IMR-90 (cell line): ENCODE data around the gene AUTS2. TPM values are rescaled to one million over a fixed set of nuclear protein-coding genes. Genes with fewer than 3 reads are reported as not detected.

Source experiments
- ATAC-seq: fragments of 200-7000 bp; cut with Tn5 transposase; 2 replicates; pipeline ENCODE4 v1.9.1; 2020; ENCODE audit warnings: low read depth, mild to moderate bottlenecking, moderate library complexity
- BruUV-seq: library from RNA; stranded (reverse); fragments of 400-500 nt; replicated peaks from 2 replicates; lab custom pipeline; 2021; lab: Mats Ljungman, UMichigan
- CTCF ChIA-PET: fragments of 300-600 bp; formaldehyde crosslinking; extraction: SDS; loops from one replicate; lab custom pipeline; 2021; ENCODE audit warnings: antibody characterized with exemption; lab: Yijun Ruan, JAX
- POLR2A ChIA-PET: fragments of 300-600 bp; sonication (Branson Sonifier 250); formaldehyde crosslinking; loops from one replicate; lab custom pipeline; 2022; ENCODE audit warnings: antibody characterized with exemption; ENCODE audit not compliant: unreplicated experiment; lab: Charles Lee
- DNase-seq: peaks from one replicate; pipeline ENCODE4 v3.0.0; 2013
- H2AFZ ChIP-seq: replicated peaks from 2 replicates; pipeline ENCODE3; 2013; ENCODE audit warnings: low read length, mild to moderate bottlenecking; ENCODE audit not compliant: poor library complexity
- H2AK5ac ChIP-seq: 2 replicates; pipeline ENCODE4 v1.6.1; 2013; ENCODE audit warnings: low read depth, low read length, inconsistent platforms
- H2AK9ac ChIP-seq: replicated peaks from 2 replicates; pipeline ENCODE3; 2013; ENCODE audit warnings: mild to moderate bottlenecking, low read depth, low read length, moderate library complexity; ENCODE audit not compliant: poor library complexity
- H2BK120ac ChIP-seq: 2 replicates; pipeline ENCODE4 v1.6.1; 2013; ENCODE audit warnings: low read depth, low read length, inconsistent platforms
- H2BK15ac ChIP-seq: 3 replicates; pipeline ENCODE4 v1.6.1; 2013; ENCODE audit warnings: low read depth, low read length, inconsistent platforms
- H2BK20ac ChIP-seq: 2 replicates; pipeline ENCODE4 v1.6.1; 2013; ENCODE audit warnings: low read depth, mild to moderate bottlenecking, inconsistent platforms, low read length, moderate library complexity
- H2BK5ac ChIP-seq: 2 replicates; pipeline ENCODE4 v1.6.1; 2013; ENCODE audit warnings: mild to moderate bottlenecking, low read depth, low read length, inconsistent platforms; ENCODE audit not compliant: poor library complexity, severe bottlenecking
- H3K14ac ChIP-seq: replicated peaks from 2 replicates; pipeline ENCODE4 v1.6.1; 2013; ENCODE audit warnings: low read depth, low read length, inconsistent platforms
- H3K18ac ChIP-seq: 2 replicates; pipeline ENCODE4 v1.6.1; 2013; ENCODE audit warnings: low read depth, low read length, control low read depth
- H3K23ac ChIP-seq: 2 replicates; pipeline ENCODE4 v1.6.1; 2013; ENCODE audit warnings: low read depth, low read length, inconsistent platforms
- H3K27ac ChIP-seq: 2 replicates; pipeline ENCODE4 v1.5.1; 2013; ENCODE audit warnings: mild to moderate bottlenecking, control low read depth, low read length; ENCODE audit not compliant: insufficient read depth
- H3K27me3 ChIP-seq: 2 replicates; pipeline ENCODE4 v1.6.1; 2013; ENCODE audit warnings: low read length; ENCODE audit not compliant: control insufficient read depth, insufficient read depth
- H3K36me3 ChIP-seq: 2 replicates; pipeline ENCODE4 v1.6.1; 2013; ENCODE audit warnings: low read length, mixed read lengths; ENCODE audit not compliant: control insufficient read depth, insufficient read depth
- H3K4ac ChIP-seq: 2 replicates; pipeline ENCODE4 v1.6.1; 2013; ENCODE audit warnings: low read depth, low read length, inconsistent platforms
- H3K4me1 ChIP-seq: 2 replicates; pipeline ENCODE4 v1.6.1; 2013; ENCODE audit warnings: low read length, mixed read lengths; ENCODE audit not compliant: control insufficient read depth, insufficient read depth
- H3K4me2 ChIP-seq: 2 replicates; pipeline ENCODE4 v1.6.1; 2013; ENCODE audit warnings: low read depth, mild to moderate bottlenecking, control low read depth, low read length, moderate library complexity
- H3K4me3 ChIP-seq: 2 replicates; pipeline ENCODE4 v1.5.1; 2013; ENCODE audit warnings: low read depth, mild to moderate bottlenecking, control low read depth, low read length, moderate library complexity; ENCODE audit not compliant: insufficient read depth
- H3K56ac ChIP-seq: 2 replicates; pipeline ENCODE4 v1.6.1; 2013; ENCODE audit warnings: low read length, inconsistent platforms; ENCODE audit not compliant: insufficient read depth; ENCODE audit errors: extremely low read depth
- H3K79me1 ChIP-seq, 2 experiments: 2 replicates each; pipeline ENCODE4 v1.6.1; 2013; ENCODE audit warnings: low read length in 2 of 2, inconsistent platforms in 1 of 2, low read depth in 1 of 2
- H3K9ac ChIP-seq: 2 replicates; pipeline ENCODE4 v1.6.1; 2013; ENCODE audit warnings: low read depth, low read length, control low read depth
- H3K9me1 ChIP-seq: 2 replicates; pipeline ENCODE4 v1.6.1; 2013; ENCODE audit warnings: low read length, inconsistent platforms; ENCODE audit not compliant: insufficient read depth
- H3K9me3 ChIP-seq: 2 replicates; pipeline ENCODE4 v1.6.1; 2013; ENCODE audit warnings: low read length; ENCODE audit not compliant: control insufficient read depth, insufficient read depth
- H4K20me1 ChIP-seq: 2 replicates; pipeline ENCODE4 v1.6.1; 2013; ENCODE audit warnings: low read length, inconsistent platforms; ENCODE audit not compliant: insufficient read depth
- H4K5ac ChIP-seq: 2 replicates; pipeline ENCODE4 v1.6.1; 2013; ENCODE audit warnings: mild to moderate bottlenecking, low read depth, low read length, control low read depth
- H4K8ac ChIP-seq, 2 experiments: 2 replicates each; pipeline ENCODE4 v1.6.1; 2013; ENCODE audit warnings: low read depth in 2 of 2, low read length in 2 of 2, control low read depth in 1 of 2, inconsistent platforms in 1 of 2
- H4K91ac ChIP-seq: 2 replicates; pipeline ENCODE4 v1.6.1; 2013; ENCODE audit warnings: low read depth, low read length, inconsistent platforms; ENCODE audit not compliant: insufficient read depth
- BHLHE40 ChIP-seq: fragments of 150-350 bp; IDR thresholded peaks from 2 replicates; pipeline ENCODE4 v1.6.1; 2016; ENCODE audit warnings: mild to moderate bottlenecking, low read depth, low read length
- CEBPB ChIP-seq: IDR thresholded peaks from 2 replicates; pipeline ENCODE4 v1.6.1; 2012; ENCODE audit warnings: low read depth, low read length, improper control_type of control experiment
- CHD1 ChIP-seq: IDR thresholded peaks from 2 replicates; pipeline ENCODE4 v1.6.1; 2012; ENCODE audit warnings: low read depth, low read length, improper control_type of control experiment
- FOS ChIP-seq: fragments of 150-350 bp; IDR thresholded peaks from 2 replicates; pipeline ENCODE4 v1.6.1; 2016; ENCODE audit warnings: low read depth, low read length
- MAFK ChIP-seq: IDR thresholded peaks from 2 replicates; pipeline ENCODE4 v1.6.1; 2012; ENCODE audit warnings: low read depth, low read length, improper control_type of control experiment
- MAZ ChIP-seq: IDR thresholded peaks from 2 replicates; pipeline ENCODE4 v1.6.1; 2012; ENCODE audit warnings: low read depth, mild to moderate bottlenecking, low read length, improper control_type of control experiment, moderate library complexity, borderline replicate concordance
- MXI1 ChIP-seq: IDR thresholded peaks from 2 replicates; pipeline ENCODE4 v1.6.1; 2012; ENCODE audit warnings: low read depth, mild to moderate bottlenecking, low read length, moderate library complexity, borderline replicate concordance
- NFE2L2 ChIP-seq: fragments of 150-350 bp; IDR thresholded peaks from 2 replicates; pipeline ENCODE4 v1.6.1; 2016; ENCODE audit warnings: low read depth, mild to moderate bottlenecking, low read length
- POLR2A ChIP-seq: IDR thresholded peaks from 2 replicates; pipeline ENCODE4 v1.6.1; 2012; ENCODE audit warnings: mild to moderate bottlenecking, low read depth, low read length
- RAD21 ChIP-seq: IDR thresholded peaks from 2 replicates; pipeline ENCODE4 v1.6.1; 2012; ENCODE audit warnings: low read length, improper control_type of control experiment
- RCOR1 ChIP-seq: IDR thresholded peaks from 2 replicates; pipeline ENCODE4 v1.6.1; 2012; ENCODE audit warnings: mild to moderate bottlenecking, low read length, improper control_type of control experiment; ENCODE audit not compliant: insufficient replicate concordance
- RFX5 ChIP-seq: IDR thresholded peaks from 2 replicates; pipeline ENCODE4 v1.8.0; 2012; ENCODE audit warnings: low read depth, mild to moderate bottlenecking, low read length, moderate library complexity
- SMC3 ChIP-seq: fragments of 150-350 bp; IDR thresholded peaks from 2 replicates; pipeline ENCODE4 v1.6.1; 2016; ENCODE audit warnings: low read depth, mild to moderate bottlenecking, antibody characterized with exemption, low read length, moderate library complexity
- WGBS, 2 experiments: methylation state at CpG; one replicate each; pipeline versions ENCODE4 v1.1.5 to v1.1.7; 2013; ENCODE audit warnings: missing lambda C conversion rate in 2 of 2; ENCODE audit not compliant: insufficient read length in 1 of 2; ENCODE audit errors: extremely low coverage in 2 of 2; 5-methylcytosine and 5-hydroxymethylcytosine counted together
- dilution Hi-C: fragments of 300-500 bp; cut with HindIII; formaldehyde crosslinking; loops from one replicate; pipeline ENCODE4 v1.14.3; 2018; ENCODE audit warnings: low sequenced_read_pairs; ENCODE audit not compliant: unreplicated experiment
- in situ Hi-C: fragments of 300-500 bp; cut with MboI; formaldehyde crosslinking; loops from 3 replicates; pipeline ENCODE4 v1.14.3; 2019; ENCODE audit warnings: low sequenced_read_pairs, inconsistent platforms, mixed read lengths
- intact Hi-C: fragments of 100-400 bp; cut with micrococcal nuclease; formaldehyde crosslinking; loops from 2 replicates; pipeline ENCODE4 v1.10.0; 2022
- polyA plus RNA-seq, 3 experiments: library from polyadenylated mRNA; depleted of rRNA; stranded (reverse); fragments of >200 nt; gene quantifications; 2 replicates each; pipeline ENCODE4 v1.2.3, GENCODE V29; 2012; ENCODE audit warnings: low replicate concordance in 1 of 3
- total RNA-seq: library from RNA; depleted of rRNA; stranded (reverse); fragments of >200 nt; gene quantifications from 2 replicates; pipeline ENCODE4 v1.2.3, GENCODE V29; 2012
- TF ChIP-seq, protein P1 (sequence below): conservative IDR thresholded peaks from 2 replicates; pipeline ENCODE4 v1.5.1; 2012; ENCODE audit warnings: mild to moderate bottlenecking, low read depth, low read length, improper control_type of control experiment
- TF ChIP-seq, protein P2 (sequence below): fragments of 150-350 bp; IDR thresholded peaks from 2 replicates; pipeline ENCODE4 v1.6.1; 2016; ENCODE audit warnings: low read depth, mild to moderate bottlenecking, low read length, moderate library complexity, borderline replicate concordance
- TF ChIP-seq, protein P3 (sequence below): fragments of 150-350 bp; IDR thresholded peaks from 2 replicates; pipeline ENCODE4 v1.6.1; 2017; ENCODE audit warnings: mild to moderate bottlenecking, antibody characterized with exemption, low read length, low read depth

Gene AUTS2
- total and polyA plus RNA-seq, 2 of the 4 experiments (the other 2 are of a cell fraction) = 0.90 to 3.0 TPM

DNA sequence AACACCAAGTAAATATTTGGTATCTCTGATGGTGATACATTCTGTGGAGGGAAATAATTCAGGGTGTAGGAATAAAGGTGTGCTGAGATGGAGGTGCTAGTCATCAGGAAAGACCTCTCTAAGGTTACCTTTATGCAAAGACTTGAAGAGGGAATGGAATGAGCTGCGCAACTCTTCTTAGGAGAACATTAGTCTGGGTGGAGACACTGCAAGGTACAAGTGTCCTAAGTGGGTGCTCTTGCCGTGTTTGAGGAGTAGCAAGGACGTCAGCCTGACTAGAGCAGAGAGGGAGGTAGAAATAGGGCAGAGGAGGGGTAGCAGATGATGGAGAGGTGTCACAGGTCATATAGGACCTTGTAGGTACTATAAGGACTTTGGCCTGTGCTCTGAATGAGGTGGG, 148.1 kb downstream of the AUTS2 start:
- POLR2A ChIA-PET = no interaction called here
- H3K14ac ChIP-seq = no peak overlapping the region
- no peaks in the 10 kb centered on the region for H4K20me1 ChIP-seq
- H3K4me3 ChIP-seq = no peak overlapping the region
- H4K8ac ChIP-seq = no peak overlapping the region
- no peaks in the 10 kb centered on the region for H3K9me1 ChIP-seq
- CTCF ChIA-PET = no interaction called here
- dilution Hi-C loops = no loop called here
- no peak overlapping the region for H2AK9ac ChIP-seq
- no peak overlapping the region for H4K5ac ChIP-seq
- H2BK120ac ChIP-seq = no peak overlapping the region
- no peak overlapping the region for H3K27ac ChIP-seq
- H3K4ac ChIP-seq = no peak overlapping the region
- no peak overlapping the region for H2AFZ ChIP-seq
- H3K56ac ChIP-seq = no peak overlapping the region
- DNase-seq (no peak), ATAC-seq (no peak)
- H3K9ac ChIP-seq = no peak overlapping the region
- H3K36me3 ChIP-seq = no peaks in the 10 kb centered on the region
- no peak overlapping the region for H4K91ac ChIP-seq
- 45% methylated on average over 3 of the region's 3 CpGs; no CpG with 5 or more reads in 1 of the 2 experiments for WGBS, 2 experiments
- no peak overlapping the region for H3K23ac ChIP-seq
- H2BK20ac ChIP-seq = no peak overlapping the region
- in situ Hi-C loops = no loop called here
- no peak overlapping the region for H2BK5ac ChIP-seq
- no peaks in the 10 kb centered on the region for H3K79me1 ChIP-seq
- H3K18ac ChIP-seq = no peak overlapping the region
- no TSS peak for BruUV-seq
- peaks cover 2% of the 10 kb centered on the region; the same call in 1 of the 2 replicates for H3K9me3 ChIP-seq
- TF ChIP-seq POLR2A (no peak), MAZ (no peak), FOS (no peak), RCOR1 (no peak), RFX5 (no peak), BHLHE40 (no peak), NFE2L2 (no peak), CEBPB (no peak), MXI1 (no peak), CHD1 (no peak), RAD21 (no peak), SMC3 (no peak), MAFK (no peak)
- TF ChIP-seq, protein P1, sequence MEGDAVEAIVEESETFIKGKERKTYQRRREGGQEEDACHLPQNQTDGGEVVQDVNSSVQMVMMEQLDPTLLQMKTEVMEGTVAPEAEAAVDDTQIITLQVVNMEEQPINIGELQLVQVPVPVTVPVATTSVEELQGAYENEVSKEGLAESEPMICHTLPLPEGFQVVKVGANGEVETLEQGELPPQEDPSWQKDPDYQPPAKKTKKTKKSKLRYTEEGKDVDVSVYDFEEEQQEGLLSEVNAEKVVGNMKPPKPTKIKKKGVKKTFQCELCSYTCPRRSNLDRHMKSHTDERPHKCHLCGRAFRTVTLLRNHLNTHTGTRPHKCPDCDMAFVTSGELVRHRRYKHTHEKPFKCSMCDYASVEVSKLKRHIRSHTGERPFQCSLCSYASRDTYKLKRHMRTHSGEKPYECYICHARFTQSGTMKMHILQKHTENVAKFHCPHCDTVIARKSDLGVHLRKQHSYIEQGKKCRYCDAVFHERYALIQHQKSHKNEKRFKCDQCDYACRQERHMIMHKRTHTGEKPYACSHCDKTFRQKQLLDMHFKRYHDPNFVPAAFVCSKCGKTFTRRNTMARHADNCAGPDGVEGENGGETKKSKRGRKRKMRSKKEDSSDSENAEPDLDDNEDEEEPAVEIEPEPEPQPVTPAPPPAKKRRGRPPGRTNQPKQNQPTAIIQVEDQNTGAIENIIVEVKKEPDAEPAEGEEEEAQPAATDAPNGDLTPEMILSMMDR = no peak
- TF ChIP-seq, protein P2, sequence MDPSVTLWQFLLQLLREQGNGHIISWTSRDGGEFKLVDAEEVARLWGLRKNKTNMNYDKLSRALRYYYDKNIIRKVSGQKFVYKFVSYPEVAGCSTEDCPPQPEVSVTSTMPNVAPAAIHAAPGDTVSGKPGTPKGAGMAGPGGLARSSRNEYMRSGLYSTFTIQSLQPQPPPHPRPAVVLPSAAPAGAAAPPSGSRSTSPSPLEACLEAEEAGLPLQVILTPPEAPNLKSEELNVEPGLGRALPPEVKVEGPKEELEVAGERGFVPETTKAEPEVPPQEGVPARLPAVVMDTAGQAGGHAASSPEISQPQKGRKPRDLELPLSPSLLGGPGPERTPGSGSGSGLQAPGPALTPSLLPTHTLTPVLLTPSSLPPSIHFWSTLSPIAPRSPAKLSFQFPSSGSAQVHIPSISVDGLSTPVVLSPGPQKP = no peak
- TF ChIP-seq, protein P3, sequence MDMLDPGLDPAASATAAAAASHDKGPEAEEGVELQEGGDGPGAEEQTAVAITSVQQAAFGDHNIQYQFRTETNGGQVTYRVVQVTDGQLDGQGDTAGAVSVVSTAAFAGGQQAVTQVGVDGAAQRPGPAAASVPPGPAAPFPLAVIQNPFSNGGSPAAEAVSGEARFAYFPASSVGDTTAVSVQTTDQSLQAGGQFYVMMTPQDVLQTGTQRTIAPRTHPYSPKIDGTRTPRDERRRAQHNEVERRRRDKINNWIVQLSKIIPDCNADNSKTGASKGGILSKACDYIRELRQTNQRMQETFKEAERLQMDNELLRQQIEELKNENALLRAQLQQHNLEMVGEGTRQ = no peak
- no peaks in the 10 kb centered on the region for H3K27me3 ChIP-seq
- no peaks in the 10 kb centered on the region for H3K4me1 ChIP-seq
- H2BK15ac ChIP-seq = no peak overlapping the region
- H2AK5ac ChIP-seq = no peak overlapping the region
- intact Hi-C loops = no loop called here
- H3K4me2 ChIP-seq = no peak overlapping the region
